ENCODE measurements around the gene PTPN3.

PTPN3 gene

DNA sequence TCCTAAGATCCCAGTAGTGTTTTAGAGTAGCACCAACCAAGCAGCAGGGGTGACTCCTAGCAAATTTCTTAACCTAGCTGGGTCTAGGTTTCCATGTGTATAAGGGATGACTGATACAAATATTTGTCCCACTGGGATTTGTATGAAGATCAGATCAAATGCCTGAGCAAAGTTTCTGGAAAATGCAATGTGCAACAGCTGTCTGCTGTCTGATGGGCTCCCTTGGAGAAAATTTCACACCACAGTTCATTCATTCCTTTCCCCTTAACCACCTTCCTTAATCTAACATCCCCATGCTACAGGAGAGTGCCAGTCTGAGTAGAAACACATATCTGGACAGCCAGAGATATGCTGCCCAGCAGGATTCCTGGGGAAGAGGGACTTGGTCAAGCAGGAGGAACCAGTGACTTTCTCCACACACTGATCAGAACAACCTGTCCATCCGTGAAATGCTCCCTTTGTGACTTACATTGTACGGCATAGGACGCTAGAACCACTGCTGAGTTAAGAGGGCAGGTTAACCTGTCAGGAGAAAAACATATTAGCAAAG lies 53.3 kb downstream of the PTPN3 start:
- Mint-ChIP-seq H3K27me3 (ENCODE audit: low read depth) (no peaks in the 10 kb centered on the region), H3K4me1 (ENCODE audit: low read depth) (peaks cover 40% of the 10 kb centered on the region), H3K36me3 (ENCODE audit: low read depth) (no peaks in the 10 kb centered on the region), H3K27ac (no peak overlapping the region), H3K4me3 (no peak overlapping the region), H3K9me3 (no peaks in the 10 kb centered on the region)

DNA sequence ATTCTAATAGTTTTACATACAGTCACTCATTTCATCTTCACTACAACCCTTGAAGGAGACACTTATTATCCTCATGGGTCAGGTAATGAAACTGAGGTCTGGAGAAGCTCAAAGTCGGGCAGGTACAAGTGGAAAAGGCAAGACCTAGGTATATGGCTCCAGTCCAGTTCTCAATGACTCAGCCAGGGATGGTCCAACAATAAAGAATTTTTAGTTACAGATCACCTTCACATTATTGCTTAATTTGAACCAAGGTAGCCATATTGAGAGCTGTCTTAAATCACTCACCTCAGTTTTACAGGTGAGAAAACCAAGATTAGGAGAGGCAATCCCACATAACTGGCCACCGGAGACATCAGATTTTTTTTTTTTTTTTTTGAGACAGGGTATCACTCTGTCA lies 55.4 kb downstream of the PTPN3 start:
- no peaks in the 10 kb centered on the region for H3K36me3 Mint-ChIP-seq (ENCODE audit: low read depth)
- no peaks in the 10 kb centered on the region for H3K9me3 Mint-ChIP-seq
- H3K27ac Mint-ChIP-seq, result peak overlapping the region; percentile 18

DNA sequence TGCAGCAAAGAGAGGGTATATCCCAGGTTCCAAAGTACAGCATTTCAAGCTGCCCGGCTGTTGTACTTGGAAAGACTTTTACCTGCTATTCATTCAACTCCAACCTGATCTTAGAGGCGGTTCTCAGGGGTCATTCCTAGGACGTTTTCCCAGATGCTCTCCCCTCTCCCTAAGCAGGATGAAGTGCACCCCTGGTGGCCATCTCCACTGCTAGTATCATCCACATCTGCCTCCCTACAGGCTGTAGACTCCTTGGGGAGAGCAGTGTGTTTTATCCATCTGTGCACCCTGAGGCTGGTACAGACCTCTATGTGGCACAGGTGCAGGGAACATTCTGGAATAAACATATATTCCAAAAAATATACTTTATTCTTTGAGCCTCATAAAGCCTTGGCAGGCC lies 56.8 kb downstream of the PTPN3 start:
- Mint-ChIP-seq H3K36me3 (ENCODE audit: low read depth) (no peaks in the 10 kb centered on the region), H3K27me3 (ENCODE audit: low read depth) (peaks cover 29% of the 10 kb centered on the region), H3K27ac (peak overlapping the region; percentile 82), H3K4me3 (no peak overlapping the region), H3K4me1 (ENCODE audit: low read depth) (peaks cover 33% of the 10 kb centered on the region), H3K9me3 (no peaks in the 10 kb centered on the region)

More for the DNA sequence above, 55.4 kb downstream of the PTPN3 start:
- H3K27me3 Mint-ChIP-seq (ENCODE audit: low read depth), result peaks cover 17% of the 10 kb centered on the region
- H3K4me3 Mint-ChIP-seq, result no peak overlapping the region
- peaks cover 45% of the 10 kb centered on the region for H3K4me1 Mint-ChIP-seq (ENCODE audit: low read depth)

- peaks cover 29% of the 10 kb centered on the region for H3K27me3 Mint-ChIP-seq (ENCODE audit: low read depth)
- peaks cover 32% of the 10 kb centered on the region for H3K4me1 Mint-ChIP-seq (ENCODE audit: low read depth)
- H3K4me3 Mint-ChIP-seq, result no peak overlapping the region
- H3K27ac Mint-ChIP-seq, result peak overlapping the region; percentile 82
- H3K9me3 Mint-ChIP-seq, result no peaks in the 10 kb centered on the region
- no peaks in the 10 kb centered on the region for H3K36me3 Mint-ChIP-seq (ENCODE audit: low read depth)
Measured at GRCh38 chr9:109440797-109441287, 57.3 kb downstream of the PTPN3 start.

DNA sequence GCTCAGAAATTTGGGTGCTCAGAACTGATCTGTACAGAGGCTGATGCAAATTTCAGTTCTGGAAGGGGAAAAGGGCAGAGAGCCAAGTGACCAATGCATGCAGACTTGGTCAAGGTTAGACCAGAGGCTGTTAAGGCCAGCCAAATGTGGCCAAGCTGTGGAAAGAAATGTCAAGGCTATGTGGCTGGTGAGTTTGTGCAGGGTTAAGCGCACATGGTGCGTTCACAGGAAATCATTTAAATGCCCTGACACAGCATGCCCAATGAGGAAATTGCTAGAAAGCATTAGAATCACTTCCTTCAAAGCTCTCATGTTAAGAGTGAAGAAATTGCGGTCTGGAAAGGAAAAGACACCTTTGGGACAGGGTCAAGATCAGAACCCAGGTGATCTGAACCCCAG lies 58.0 kb downstream of the PTPN3 start:
- Mint-ChIP-seq H3K9me3 (no peaks in the 10 kb centered on the region), H3K27ac (peak overlapping the region; percentile 82), H3K4me3 (no peak overlapping the region), H3K27me3 (ENCODE audit: low read depth) (peaks cover 33% of the 10 kb centered on the region), H3K36me3 (ENCODE audit: low read depth) (no peaks in the 10 kb centered on the region), H3K4me1 (ENCODE audit: low read depth) (peaks cover 31% of the 10 kb centered on the region)

DNA sequence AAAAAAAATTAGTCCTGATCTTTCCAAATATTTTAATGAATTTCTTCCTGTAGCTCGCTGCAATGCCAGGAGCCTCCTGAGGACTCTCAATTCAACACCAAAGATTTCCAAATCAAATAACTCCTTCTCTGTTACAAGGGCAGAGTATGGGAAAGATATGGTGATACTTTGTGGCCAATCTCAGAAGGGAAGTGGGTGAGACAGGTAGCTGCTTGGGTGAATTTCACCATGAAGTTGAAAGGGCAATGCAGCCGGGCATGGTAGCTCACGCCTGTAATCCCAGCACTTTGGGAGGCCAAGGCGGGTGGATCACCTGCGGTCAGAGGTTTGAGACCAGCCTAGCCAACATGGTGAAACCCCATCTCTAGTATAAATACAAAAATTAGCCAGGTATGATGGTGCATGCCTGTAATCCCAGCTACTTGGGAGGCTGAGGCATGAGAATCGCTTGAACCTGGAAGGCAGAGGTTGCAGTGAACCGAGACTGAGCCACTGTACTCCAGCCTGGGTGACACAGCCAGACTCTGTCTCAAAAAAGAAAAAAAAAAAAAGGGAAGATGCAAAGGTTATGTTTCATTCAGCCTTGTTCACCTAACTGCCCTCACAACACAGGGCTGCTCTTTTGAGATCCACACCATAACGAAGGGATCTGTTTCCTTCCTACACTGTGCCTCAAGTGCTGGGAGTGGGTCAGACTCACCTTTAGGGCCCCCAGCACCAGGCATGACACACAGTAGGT lies 58.6 kb downstream of the PTPN3 start:
- Mint-ChIP-seq H3K27me3 (ENCODE audit: low read depth) (peaks cover 36% of the 10 kb centered on the region), H3K36me3 (ENCODE audit: low read depth) (no peaks in the 10 kb centered on the region), H3K4me1 (ENCODE audit: low read depth) (peaks cover 34% of the 10 kb centered on the region), H3K9me3 (no peaks in the 10 kb centered on the region), H3K27ac (peak overlapping the region; percentile 82), H3K4me3 (no peak overlapping the region)

- H3K27ac Mint-ChIP-seq, result no peak overlapping the region
- H3K4me1 Mint-ChIP-seq (ENCODE audit: low read depth), result peaks cover 34% of the 10 kb centered on the region
- peaks cover 36% of the 10 kb centered on the region for H3K27me3 Mint-ChIP-seq (ENCODE audit: low read depth)
- no peak overlapping the region for H3K4me3 Mint-ChIP-seq
- H3K36me3 Mint-ChIP-seq (ENCODE audit: low read depth), result no peaks in the 10 kb centered on the region
- H3K9me3 Mint-ChIP-seq, result no peaks in the 10 kb centered on the region
Measured at GRCh38 chr9:109437286-109437685, 60.8 kb downstream of the PTPN3 start.

- Mint-ChIP-seq H3K36me3 (ENCODE audit: low read depth) (no peaks in the 10 kb centered on the region), H3K4me1 (ENCODE audit: low read depth) (peaks cover 30% of the 10 kb centered on the region)
Measured at GRCh38 chr9:109436071-109436470, 62.0 kb downstream of the PTPN3 start.

DNA sequence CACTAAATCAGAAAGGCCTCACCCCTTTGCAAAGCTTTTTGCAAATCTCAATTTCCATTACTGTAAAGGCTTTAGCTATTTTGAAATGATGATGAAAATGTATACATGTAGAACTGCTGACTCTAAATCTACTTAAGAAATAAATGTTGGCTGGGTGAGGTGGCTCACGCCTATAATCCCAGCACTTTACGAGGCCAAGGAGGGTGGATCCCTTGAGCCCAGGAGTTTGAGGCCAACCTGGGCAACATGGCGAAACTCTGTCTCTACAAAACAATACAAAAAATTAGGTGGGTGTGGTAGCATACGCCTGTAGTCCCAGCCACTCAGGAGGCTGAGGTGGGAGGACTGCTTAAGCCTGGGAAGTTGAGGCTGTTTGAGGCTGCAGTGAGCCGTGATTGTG lies 64.6 kb downstream of the PTPN3 start:
- H3K4me1 Mint-ChIP-seq (ENCODE audit: low read depth), result peaks cover 6% of the 10 kb centered on the region
- H3K4me3 Mint-ChIP-seq, result no peak overlapping the region
- peaks cover 27% of the 10 kb centered on the region for H3K27me3 Mint-ChIP-seq (ENCODE audit: low read depth)
- no peak overlapping the region for H3K27ac Mint-ChIP-seq
- no peaks in the 10 kb centered on the region for H3K36me3 Mint-ChIP-seq (ENCODE audit: low read depth)
- H3K9me3 Mint-ChIP-seq, result no peaks in the 10 kb centered on the region

More at GRCh38 chr9:109436071-109436470, 62.0 kb downstream of the PTPN3 start:
- no peaks in the 10 kb centered on the region for H3K9me3 Mint-ChIP-seq
- H3K27me3 Mint-ChIP-seq (ENCODE audit: low read depth), result peaks cover 36% of the 10 kb centered on the region
- H3K27ac Mint-ChIP-seq, result no peak overlapping the region
- H3K4me3 Mint-ChIP-seq, result no peak overlapping the region

DNA sequence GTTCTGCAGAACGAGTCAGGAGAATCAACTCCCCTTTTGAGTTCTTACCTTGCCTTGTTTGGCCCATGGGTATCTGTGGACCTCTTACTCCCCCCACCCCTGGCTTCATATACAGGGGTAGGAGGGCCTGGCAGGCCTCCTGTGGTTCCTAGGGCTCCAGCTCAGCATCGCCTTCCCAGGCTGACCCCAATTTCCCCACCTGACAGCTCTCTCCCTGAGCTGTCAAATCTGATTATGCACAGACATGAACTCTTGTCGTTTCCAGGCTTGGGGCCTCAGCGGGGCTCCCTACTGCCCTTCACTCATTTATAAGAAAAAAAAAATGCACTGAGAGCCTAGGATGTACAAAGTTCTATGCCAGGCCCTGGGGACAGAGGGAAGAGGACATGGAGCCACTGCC lies 67.9 kb downstream of the PTPN3 start:
- peaks cover 22% of the 10 kb centered on the region for H3K27me3 Mint-ChIP-seq (ENCODE audit: low read depth)
- no peak overlapping the region for H3K27ac Mint-ChIP-seq
- H3K9me3 Mint-ChIP-seq, result no peaks in the 10 kb centered on the region
- no peak overlapping the region for H3K4me3 Mint-ChIP-seq
- no peaks in the 10 kb centered on the region for H3K36me3 Mint-ChIP-seq (ENCODE audit: low read depth)
- peaks cover 5% of the 10 kb centered on the region for H3K4me1 Mint-ChIP-seq (ENCODE audit: low read depth)

DNA sequence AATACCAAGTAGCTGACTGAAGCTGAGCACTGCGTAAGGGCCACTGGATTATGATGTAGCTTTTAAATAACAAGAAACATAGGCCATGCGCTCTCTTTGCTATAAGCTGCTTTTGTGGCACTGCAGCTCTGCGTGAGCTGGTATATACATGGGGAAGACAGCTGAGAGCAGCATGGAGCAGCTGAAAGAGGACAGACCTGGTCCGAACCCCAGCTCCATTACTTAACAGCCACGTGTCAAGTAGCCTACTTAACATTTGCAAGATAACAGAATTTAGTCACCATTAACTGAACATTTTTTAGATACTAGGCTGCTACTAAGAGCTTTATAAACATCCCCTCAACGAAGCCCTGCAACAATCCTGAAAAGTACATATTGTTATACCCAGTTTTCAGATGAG lies 69.3 kb downstream of the PTPN3 start:
- Mint-ChIP-seq H3K36me3 (ENCODE audit: low read depth) (no peaks in the 10 kb centered on the region), H3K4me1 (ENCODE audit: low read depth) (peaks cover 3% of the 10 kb centered on the region), H3K9me3 (no peaks in the 10 kb centered on the region), H3K27me3 (ENCODE audit: low read depth) (peaks cover 18% of the 10 kb centered on the region), H3K4me3 (no peak overlapping the region), H3K27ac (no peak overlapping the region)

GRCh38 chr9:109427886-109428285 lies 70.2 kb downstream of the PTPN3 start:
- Mint-ChIP-seq H3K36me3 (ENCODE audit: low read depth) (no peaks in the 10 kb centered on the region), H3K9me3 (no peaks in the 10 kb centered on the region), H3K4me3 (no peak overlapping the region), H3K27me3 (ENCODE audit: low read depth) (peaks cover 18% of the 10 kb centered on the region), H3K27ac (no peak overlapping the region), H3K4me1 (ENCODE audit: low read depth) (peaks cover 3% of the 10 kb centered on the region)

DNA sequence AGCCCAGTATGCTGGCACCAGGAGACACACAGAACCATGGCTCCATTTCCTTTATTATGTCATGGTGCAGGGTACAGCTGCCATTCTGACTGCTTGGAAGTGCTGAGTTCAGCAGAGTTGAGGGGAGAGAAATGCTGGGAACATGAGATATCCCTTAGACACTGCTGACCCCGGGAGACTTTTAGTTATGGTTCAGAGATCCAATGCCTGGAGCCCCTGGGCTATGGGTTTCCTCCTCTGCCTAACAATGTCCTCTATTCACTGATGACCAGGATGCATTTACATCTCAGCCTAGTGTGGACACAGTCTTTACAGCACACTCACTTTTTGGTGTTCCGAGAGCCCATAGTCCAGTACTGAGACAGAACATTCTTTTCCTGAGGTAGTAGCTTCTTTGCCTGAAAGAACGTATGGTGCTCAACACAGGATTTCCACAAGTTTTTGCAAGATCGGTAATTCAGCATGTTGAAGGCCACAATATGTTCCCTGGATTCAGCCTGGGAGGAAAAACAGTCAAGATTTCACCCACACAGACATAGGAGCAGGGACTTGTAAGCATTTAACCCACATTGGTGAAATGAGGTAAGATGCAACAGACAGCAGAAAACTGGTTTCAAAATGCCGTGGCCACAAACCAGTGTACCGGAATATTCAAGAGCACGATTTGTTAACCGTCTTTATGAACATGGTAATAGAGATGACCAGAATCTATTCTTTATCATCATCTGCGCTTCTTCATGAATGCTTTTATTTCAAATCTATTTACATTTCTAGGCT lies 71.3 kb downstream of the PTPN3 start:
- Mint-ChIP-seq H3K27me3 (ENCODE audit: low read depth) (peaks cover 18% of the 10 kb centered on the region), H3K36me3 (ENCODE audit: low read depth) (no peaks in the 10 kb centered on the region), H3K27ac (no peak overlapping the region), H3K4me1 (ENCODE audit: low read depth) (peaks cover 3% of the 10 kb centered on the region), H3K4me3 (no peak overlapping the region), H3K9me3 (no peaks in the 10 kb centered on the region)

- H3K4me3 Mint-ChIP-seq, result no peak overlapping the region
- no peak overlapping the region for H3K27ac Mint-ChIP-seq
- H3K4me1 Mint-ChIP-seq (ENCODE audit: low read depth), result peaks cover 6% of the 10 kb centered on the region
- H3K27me3 Mint-ChIP-seq (ENCODE audit: low read depth), result peaks cover 22% of the 10 kb centered on the region
- H3K36me3 Mint-ChIP-seq (ENCODE audit: low read depth), result no peaks in the 10 kb centered on the region
- H3K9me3 Mint-ChIP-seq, result no peaks in the 10 kb centered on the region
Measured at GRCh38 chr9:109424618-109425017, 73.5 kb downstream of the PTPN3 start.

DNA sequence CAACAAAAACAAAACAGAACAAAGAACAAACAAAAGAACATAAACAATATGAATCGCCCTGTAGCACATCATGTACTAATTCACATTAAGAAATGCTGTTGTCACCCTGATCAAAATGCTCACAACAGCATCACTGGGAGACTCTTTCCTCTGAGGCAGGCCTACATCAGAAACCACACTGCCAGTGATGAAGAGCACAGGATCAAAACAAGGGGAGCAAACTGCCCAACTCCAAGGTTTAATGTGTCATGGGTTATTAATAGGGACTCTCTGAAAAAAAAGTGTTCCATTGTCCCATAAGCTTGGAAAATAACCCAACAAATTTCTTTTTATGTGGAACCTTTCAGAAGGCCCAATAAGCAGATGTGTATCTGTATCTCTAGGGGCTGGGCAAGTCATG lies 74.2 kb downstream of the PTPN3 start:
- H3K27ac Mint-ChIP-seq, result no peak overlapping the region

More for the DNA sequence above, 74.2 kb downstream of the PTPN3 start:
- Mint-ChIP-seq H3K4me3 (no peak overlapping the region), H3K36me3 (ENCODE audit: low read depth) (no peaks in the 10 kb centered on the region), H3K27me3 (ENCODE audit: low read depth) (peaks cover 22% of the 10 kb centered on the region), H3K9me3 (no peaks in the 10 kb centered on the region), H3K4me1 (ENCODE audit: low read depth) (peaks cover 10% of the 10 kb centered on the region)

Measured in T-helper 1 cell treated with Interleukin-12 subunit alpha and Interleukin-12 subunit beta and Interleukin-4 antibody, amounts not matched to agents 30 μg/mL and 1 μg/mL, for 36 hours (primary cell).